Activated T-helper 1 cell treated with Interleukin-2 at 50 U/mL for 16 hours (primary cell): ENCODE data around the gene ABTB2.
"Not testable (repeated sequence)": the region's sequence is repeated elsewhere in the genome, so short reads cannot be mapped to it uniquely, and the experiment has no call there.

Experiments
- DNase-seq: peaks from one replicate; pipeline ENCODE4 v3.0.0-alpha.2; 2020; ENCODE audit warnings: low read depth

The ABTB2 gene

DNA sequence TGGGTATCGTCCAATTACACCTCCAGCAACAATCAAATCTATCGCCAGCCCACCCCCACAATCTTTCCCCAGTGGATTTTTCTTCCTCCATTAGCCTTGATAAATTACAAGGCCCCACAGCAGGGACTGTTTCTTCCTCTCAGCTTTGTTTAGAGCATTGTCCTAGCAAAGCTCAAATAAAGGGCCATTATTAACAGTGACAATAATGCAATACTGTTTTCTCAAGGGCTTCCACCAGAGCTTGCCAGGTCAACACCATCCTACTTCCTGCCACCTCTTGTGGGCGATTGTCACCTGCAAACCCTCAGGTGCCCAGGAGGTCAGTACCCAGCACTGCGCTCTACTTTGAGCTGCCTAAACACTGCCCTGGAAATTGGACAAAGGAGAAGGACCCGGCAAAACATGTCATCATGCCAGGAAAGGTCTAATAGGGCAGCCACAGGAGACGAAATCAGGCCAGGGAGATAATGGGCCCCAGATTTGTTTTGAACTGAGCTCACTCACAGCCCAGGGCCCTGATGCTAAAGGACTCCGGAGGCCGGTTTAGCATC lies 95.2 kb downstream of the ABTB2 start:
- DNase-seq: no peak

DNA sequence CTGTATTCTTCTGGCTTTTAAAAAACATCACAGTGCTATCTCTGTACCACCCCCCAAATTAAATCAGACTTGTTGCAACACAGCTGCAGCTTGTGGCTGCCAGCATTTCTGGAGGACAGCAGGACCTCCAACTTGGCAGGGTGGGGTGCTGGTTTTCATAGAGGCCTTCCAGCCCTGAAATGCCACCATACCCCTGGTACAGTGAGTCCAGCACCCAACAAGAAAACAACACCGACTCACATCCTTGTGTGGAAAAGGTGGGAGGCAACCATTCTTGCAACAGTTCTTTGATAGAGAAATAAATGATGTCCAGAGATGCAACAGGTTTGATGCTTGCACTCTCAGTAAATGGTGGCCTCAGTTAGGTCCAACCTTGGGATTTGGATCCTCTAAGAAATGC lies 96.0 kb downstream of the ABTB2 start:
- DNase-seq: no peak

DNA sequence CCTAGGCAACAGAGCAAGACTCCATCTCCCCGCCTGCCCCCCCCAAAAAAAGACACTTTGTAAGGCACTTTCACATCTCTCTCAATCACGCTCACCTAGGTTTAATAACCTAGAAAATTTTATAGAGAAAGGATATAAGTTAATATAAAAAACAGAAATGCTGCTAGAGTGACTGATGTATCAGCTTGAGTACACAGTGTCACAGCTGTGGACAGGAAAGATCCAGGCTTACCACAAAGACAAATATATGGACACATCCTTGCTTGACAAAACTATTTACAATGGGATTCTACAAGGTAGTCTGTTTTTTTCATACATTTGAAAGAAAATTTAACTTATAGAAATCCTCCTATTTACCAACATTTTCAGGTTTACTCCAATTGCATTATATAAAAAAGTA lies 96.7 kb downstream of the ABTB2 start:
- DNase-seq: no peak

DNA sequence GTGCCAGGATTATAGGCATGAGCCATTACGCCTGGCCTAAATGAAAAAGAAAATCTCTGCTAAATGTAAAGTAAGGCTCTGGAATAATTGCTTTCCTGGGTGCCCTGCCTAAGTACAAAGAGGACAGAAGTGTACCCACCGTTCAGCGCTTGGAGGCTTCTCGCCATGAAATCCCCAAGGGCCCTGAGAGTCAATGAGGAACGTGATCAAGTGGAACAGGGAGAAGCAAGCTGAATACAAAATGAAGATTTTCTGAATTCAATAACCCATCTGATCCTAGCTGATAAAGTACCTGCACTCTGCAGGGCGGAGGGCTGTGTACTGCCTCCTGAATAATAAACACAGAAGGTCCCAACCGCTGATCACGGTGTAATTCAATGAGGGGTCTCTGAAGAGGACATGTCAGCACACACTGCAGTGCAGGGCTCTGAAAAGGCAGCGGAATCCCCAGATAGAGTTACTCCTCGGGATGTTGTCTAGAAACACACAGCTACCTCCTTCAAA lies 97.7 kb downstream of the ABTB2 start:
- no peak for DNase-seq

DNA sequence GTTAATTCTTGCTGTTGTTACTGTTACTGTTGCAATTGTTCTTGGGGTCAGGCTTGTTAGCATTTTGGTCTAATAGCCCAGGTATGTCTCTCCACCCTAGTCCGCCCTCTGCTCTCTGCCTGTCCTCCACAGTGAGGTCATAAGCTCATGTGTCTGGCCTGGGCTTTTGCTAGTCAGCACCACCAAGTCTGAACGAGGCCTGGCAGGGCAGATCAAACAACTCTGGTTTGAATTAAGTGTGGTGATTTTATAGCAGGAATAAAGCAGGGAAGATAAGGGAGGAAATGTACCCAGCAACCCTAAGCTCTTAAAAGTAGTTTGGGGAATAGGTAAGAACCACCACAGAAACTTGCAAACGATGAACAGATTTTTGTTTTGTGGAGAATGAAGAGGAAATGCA lies 98.7 kb downstream of the ABTB2 start:
- no peak for DNase-seq

DNA sequence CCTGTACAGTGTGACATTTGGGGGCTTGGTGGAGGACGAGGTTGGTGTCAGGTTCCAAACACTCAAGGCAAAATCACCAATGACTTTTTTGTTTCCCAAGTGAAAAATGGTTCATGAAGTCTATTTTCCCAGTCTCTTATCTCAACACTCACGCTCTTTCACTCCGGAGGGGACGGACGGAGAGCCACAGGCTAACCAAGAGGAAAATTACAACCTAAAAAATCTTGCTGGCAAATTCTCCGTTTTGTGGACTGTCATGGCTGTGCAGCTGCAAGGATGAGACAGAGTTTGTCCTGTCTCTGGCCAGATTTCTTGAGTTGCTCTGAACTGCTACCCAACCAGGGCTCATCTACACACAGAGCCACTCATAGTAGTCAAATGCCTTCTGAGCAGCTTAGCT lies 101.2 kb downstream of the ABTB2 start:
- DNase-seq: no peak

DNA sequence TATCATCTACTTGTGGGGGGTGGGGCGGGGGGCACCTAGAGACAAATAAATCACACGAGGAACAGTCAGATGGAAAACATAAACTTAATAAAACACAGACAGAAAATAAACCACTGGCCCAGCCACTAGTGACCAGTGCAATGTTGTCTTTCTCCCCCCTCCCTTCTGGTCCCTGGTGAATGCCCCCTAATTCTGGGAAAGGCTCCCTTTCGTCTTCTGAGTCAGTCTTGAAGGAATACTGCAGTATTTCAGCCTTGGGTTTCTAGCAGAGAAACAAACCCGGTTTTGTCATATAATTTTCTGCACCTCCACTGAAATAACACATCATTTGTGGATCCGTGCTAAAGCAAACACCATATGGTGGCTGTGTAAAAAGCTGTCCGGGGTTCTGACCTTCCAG lies 101.7 kb downstream of the ABTB2 start:
- DNase-seq: no peak

DNA sequence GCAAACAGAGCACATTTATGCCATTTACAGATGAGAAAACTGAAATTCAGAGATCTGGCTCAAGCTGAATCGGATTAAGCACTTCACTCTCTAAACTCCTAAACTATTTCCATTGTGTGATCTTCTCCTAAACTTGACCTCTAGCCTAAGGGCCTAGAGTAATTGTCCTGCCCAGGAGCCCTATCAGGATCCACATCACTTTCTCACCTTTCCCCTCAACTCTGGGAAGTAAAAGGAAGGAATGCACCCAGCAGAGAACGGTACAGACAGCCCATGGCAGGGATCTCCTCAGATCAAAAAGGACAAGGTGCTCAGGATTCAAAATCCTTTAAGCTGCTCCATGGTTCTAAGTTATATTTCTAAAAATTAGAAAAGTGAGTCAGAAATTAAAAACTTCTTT lies 102.7 kb downstream of the ABTB2 start:
- DNase-seq: no peak

DNA sequence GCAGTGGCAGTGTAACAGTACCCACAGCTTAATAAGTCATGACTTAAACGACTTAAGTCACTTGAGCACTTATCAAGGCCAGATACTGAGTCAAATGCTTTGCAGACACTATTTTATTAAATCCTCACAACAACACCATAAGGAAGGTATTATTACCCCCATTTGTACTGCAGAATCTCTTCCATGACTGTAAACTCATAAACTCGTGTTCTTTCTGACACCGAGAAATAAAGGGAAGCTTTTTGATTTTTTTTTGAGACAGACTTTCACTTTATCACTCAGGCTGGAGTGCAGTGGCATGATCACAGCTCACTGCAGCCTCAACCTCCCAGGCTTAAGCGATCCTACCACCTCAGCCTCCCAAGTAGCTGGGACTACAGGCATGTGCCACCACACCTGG lies 103.8 kb downstream of the ABTB2 start:
- DNase-seq: no peak

DNA sequence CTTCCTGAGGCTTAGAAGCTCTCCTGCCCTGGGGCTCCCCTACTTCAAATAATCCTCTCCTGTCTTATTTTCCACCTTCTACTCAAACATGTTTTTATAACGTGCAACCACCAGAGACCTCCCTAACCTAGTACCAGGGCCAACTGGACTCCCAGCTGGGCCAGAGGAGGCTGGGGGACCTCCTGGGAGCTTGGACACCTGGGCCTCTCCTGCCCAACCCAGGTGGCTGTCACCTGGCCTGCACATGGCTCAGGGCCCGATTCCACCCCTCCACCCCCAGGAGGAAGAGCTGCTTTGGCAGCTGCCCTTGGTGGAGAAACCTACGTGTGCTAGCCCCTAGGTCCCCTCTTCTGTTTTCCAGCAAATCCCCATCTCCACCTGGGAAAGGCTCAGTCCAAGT lies 105.2 kb downstream of the ABTB2 start:
- no peak for DNase-seq

DNA sequence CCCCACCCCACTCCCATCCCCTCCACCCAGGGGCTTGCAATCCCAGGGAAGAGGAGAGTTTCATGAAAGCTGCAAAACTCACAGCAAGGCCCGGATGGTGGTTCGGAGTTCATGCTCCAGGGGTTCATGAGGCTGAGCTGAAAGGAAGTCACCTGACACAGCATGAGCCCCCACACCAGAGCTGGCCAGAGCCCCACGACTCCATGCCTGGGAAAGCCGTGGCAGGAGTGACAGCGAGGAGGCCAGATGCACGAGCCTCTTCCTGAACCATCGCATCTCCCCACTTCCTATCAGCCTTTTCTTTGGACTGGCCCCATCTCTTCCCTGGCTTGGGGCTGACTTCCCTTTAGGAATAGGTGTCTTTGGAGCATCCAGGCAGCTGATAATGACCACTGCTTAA lies 105.8 kb downstream of the ABTB2 start:
- DNase-seq: no peak

DNA sequence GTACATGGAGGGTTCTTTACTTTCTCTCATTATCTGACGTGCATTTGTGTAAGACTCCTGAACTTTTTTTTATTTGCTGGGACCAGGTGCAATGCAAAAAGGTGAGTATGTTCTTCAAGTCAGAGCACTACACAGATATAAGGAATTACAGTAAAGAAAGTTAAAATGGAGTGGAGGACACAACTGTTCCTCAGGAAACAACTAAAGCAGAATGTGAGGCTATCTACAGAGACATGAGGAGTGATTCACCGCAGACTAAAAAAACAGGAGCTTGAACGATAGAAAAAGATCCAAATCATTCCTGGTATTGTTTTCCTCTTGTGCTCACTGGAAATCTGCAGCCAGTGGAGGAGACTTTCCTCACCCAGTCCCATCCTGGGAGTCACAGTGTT lies 106.2 kb downstream of the ABTB2 start:
- no peak for DNase-seq

DNA sequence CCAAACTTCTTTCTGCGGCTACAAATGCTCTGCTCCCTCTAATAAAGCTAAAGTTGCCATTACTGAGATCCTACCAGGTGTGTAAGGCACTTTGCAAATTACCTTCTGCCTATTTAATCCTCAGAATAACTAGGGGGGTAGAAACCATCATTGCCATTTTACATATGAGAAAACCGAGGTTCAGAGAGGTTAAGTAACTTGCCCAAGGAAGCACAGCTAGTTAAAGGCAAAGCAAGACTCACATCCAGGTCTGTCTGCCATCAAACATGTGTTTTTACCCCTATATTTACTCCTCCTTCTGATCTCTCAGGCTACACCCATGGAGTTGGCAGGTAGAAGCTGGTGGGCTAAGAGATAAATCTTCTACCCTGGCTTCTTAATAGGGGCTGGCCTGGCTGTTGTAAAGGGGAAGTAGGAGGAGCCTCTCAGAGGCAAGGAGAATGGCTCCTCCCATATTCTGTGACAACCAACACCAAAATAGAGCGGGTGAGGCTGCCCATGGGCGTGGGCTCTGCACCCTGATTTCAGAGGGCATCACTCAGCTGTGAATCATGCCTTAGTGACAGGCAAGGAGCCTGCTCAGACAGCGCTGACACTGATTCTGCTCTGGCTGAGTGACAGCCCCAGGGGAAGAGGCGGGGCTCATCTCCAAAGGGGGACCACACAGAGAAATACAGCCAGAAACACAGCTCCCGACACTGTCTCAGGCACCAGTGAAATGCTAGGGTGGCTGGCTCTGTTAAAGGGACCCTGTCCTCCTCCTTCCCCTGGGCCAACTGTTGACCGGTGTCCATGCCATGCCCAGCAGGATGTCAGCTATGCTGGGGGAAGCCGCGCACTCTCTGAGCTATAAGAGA lies 106.8 kb downstream of the ABTB2 start:
- DNase-seq: peak; percentile 47

DNA sequence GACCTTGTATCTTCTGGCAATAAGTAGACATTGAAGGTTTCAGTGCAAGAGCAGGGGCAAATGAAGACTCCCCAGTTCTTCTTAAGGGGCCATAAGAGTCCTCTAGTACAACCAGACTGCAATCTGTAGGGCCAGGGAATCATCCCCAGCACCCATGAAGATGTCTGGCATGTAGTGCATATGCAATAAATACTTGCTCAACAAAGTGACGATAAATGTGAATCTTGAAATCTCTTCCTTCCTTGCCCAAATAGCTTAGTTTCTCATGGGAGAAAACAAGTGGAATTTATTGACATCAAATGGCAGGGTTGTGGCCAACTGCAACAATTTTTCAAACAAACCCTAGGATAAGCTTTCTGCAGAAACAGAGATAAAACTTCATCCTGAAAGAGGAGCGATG lies 107.6 kb downstream of the ABTB2 start:
- DNase-seq: no peak

DNA sequence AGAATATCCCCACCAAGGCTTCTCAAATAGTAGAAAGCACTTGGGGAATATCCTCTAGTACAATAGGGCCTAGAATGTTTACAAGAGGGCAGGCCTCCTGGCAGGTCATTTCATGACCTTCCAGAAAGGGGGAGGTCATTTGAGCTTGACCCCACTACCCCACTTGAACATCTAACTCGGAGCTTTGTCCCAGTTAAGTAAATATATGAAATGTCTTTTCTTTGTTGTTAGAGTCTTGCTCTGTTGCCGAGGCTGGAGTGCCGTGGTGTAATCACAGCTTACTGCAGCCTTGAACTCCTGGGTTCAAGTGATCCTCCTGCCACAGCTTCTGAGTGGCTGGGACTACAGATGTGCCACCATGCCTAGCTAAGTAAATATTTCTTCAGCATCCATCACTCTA lies 108.4 kb downstream of the ABTB2 start:
- no peak for DNase-seq

DNA sequence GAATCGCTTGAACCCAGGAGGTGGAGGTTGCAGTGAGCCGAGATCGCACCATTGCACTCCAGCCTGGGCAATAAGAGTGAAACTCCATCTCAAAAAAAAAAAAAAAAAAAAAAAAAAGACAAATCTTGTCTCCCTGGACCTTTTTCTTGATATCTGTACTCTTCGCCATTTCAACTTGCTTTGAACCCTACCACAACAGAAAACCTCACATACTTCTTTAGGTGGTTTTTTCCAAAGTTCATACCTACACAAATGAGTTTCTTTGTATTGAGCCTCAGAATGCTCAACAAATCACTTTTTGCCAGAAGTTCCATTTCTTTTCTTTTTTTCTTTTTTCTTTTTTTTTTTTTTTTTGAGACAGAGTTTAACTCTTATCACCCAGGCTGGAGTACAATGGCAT lies 111.3 kb downstream of the ABTB2 start:
- not testable (repeated sequence) for DNase-seq

DNA sequence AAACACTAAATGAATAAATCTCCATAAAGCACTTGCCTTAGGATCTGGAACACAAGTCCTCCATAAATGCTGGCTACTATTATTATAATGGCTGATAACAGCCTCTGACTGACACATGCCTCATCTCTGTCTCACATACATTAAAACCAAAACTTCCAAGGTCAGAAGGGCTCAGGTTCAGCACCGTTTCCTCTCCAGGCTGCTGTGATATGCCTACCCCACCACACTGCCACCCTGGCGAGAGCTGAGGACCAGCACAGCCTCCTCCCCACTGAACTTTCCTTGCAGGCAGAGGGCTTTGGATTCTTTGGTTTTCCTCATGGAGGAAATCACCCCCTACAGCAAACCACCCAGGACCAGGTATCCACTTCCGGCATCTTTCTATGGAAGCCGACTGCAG lies 112.8 kb downstream of the ABTB2 start:
- DNase-seq: no peak

DNA sequence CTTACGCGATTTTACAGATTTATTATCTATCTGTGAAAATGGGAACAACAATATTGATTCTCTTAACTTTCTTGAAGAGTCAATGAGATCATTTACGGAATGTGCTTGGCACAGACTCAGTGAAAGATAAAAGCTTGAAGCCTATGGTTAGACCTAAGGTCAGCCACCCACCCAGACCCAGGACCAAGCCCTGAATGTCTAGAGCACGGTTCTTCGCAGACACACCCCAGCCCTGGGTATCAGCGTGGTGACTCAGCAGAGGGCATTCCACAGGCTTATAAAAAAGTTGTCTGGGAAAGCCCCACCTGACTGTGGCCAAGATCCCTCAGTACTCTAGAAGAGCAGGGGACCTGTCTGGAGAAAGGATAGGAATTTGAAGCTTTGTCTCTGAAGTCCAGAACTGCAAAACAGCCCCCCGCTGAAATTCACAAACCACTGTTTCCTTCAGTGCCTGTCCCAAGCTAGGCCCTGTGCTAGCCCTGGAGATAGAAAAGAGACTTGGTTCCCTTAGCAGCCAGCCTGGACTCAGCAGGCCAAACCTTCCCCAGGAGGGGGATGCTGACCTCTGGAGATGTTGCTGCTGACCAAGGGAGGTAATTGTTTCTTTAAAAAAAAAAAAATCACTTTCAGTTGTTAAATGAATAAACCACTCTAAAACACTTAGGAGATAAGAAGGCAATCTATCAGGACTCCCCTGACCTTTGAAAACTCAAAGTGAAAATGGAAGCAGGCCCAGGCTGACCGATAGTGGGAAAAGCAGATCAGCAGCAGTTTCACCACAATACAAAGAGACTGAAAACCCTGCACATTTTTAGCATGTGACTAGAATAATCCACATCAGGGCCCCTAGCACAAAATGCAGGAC lies 114.0 kb downstream of the ABTB2 start:
- no peak for DNase-seq

DNA sequence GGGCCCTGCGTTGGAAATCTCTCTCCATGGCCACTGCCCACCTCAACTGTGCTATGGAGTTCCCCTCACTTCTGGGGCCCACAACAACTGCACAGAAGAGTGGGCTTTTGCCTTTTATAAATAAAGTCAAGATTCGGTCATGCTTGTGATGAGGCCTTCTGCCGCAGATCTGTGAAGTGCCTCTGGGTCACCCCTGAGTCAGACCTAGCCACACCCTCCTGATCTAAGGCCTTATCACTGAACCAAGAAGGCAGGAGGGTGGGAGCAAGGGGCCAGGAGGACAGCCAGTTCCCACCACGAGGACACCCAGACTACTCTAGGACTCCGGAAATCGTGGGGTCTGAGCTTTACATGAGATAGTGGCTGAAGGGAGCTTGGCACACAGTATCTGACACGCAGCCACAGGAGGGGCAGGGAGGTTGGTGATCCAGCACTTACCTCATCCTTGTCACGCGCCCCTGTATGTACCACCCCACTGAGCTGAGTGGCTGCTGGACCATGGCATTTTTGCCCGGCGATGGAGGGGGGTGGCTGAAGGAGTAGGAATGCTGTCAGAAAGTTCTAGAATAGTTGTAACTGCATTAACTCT lies 115.7 kb downstream of the ABTB2 start:
- DNase-seq: no peak

DNA sequence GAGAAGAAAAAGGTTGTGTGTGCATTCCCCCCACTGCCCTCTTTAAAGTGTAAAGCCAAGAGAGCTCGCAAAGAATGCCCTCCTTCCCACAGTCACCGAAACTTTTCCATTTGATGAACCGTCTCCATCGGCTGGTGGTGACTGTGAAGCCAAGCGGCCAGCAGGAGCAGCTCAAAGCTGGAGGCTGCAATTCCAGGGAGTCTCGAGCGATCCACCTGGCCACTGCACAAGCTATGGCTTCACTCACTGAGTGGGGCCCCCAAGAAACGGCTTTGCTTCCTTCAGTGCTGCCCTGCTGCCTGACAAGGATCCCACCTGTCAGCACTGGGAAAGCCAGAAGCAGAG lies 117.7 kb downstream of the ABTB2 start:
- DNase-seq: no peak

DNA sequence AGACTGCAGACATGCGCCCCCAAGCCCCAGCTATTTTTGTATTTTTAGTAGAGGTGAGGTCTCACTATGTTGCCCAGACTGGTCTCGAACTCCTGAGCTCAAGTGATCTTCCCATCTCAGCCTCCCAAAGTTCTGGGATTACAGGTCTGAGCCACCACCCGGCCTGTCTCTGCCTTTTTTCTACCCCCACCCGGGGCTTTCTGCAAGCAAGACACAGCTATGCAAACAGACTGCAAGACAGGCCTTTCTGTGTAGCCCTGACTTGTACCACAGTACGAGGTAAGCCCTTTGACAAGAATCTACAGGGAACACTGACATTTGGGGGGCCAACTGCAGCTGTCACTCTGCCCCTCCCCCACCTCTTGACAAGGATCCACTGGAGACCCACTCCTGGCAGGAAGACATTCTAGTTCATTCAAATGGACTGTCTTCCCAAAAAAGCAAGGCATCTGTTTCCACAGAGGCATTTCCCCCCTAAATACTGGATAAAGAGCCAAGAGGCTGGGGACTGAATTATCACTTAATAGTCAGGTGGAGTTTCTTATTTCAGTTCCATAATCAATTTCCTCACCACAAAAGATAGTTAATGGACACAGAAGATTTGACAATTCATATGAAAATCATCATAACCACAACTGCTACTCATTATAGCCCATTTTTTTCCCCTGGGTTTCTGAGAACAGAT lies 118.2 kb downstream of the ABTB2 start:
- DNase-seq: no peak

DNA sequence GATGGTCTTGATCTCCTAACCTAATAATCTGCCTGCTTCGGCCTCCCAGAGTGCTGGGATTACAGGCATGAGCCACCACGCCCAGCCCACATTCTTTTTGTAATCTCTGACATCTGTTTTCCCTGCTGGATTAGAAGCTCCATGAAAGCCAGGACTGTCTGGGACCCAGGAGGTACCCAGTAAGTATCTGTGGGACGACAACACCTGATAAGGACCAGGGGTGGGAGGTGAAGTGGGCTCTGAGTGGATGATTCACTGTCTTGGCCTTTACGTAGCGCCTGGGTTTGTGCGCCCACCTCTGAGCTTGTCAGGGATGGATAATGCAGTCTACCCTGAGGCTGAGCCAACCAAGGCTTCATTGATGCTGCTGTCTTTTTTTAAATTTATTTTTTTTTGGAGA lies 118.8 kb downstream of the ABTB2 start:
- DNase-seq: no peak
